ENCODE measurements around the gene FARSB.

DNA sequence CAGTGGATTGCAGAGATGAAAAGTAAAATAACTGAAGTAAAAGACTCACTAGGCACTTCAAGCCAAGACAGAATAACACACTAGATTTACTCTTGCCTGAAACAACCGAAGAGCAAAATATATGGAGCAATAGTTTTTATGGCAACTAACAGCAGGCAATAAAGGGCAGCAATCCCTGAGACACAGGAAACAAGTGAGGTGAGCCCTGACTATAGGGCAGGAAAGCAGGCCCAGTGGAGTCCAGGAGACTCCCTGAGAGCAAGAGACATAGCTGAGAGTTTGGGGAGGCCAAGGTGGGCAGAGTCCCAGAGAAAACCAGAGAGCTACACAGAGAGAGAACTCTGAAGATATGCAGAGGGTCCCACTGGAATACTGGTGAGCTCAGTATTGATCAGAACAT is 18.8 kb downstream of the FARSB start:
- TF ChIP-seq, protein P1, sequence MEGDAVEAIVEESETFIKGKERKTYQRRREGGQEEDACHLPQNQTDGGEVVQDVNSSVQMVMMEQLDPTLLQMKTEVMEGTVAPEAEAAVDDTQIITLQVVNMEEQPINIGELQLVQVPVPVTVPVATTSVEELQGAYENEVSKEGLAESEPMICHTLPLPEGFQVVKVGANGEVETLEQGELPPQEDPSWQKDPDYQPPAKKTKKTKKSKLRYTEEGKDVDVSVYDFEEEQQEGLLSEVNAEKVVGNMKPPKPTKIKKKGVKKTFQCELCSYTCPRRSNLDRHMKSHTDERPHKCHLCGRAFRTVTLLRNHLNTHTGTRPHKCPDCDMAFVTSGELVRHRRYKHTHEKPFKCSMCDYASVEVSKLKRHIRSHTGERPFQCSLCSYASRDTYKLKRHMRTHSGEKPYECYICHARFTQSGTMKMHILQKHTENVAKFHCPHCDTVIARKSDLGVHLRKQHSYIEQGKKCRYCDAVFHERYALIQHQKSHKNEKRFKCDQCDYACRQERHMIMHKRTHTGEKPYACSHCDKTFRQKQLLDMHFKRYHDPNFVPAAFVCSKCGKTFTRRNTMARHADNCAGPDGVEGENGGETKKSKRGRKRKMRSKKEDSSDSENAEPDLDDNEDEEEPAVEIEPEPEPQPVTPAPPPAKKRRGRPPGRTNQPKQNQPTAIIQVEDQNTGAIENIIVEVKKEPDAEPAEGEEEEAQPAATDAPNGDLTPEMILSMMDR (IDR thresholded peaks at IDR 0.05; ENCODE audit: poor library complexity): no peak
- TF ChIP-seq EZH2phosphoT487 (IDR thresholded peaks at IDR 0.05; ENCODE audit: low read depth, severe bottlenecking, unreplicated experiment) (no peak), EZH2 (IDR thresholded peaks at IDR 0.05; ENCODE audit: borderline replicate concordance) (no peak)
